VCaP (cell line): ENCODE results near the gene HOXB8.

Source experiments
- H3K27ac ChIP-seq: fragments of 450-650 bp; 2 replicates; pipeline ENCODE4 v1.5.1; 2017
- CTCF ChIP-seq: fragments of 450-650 bp; conservative IDR thresholded peaks from 2 replicates; pipeline ENCODE4 v1.5.1; 2017; ENCODE audit warnings: mild to moderate bottlenecking, moderate library complexity

The HOXB8 gene

GRCh38 chr17:48574505-48575065 is 40.5 kb downstream of the HOXB8 start:
- H3K27ac ChIP-seq: no peak overlapping the region
- no peak for TF ChIP-seq CTCF

GRCh38 chr17:48571826-48572417 is 43.2 kb downstream of the HOXB8 start:
- TF ChIP-seq CTCF: no peak
- H3K27ac ChIP-seq: no peak overlapping the region

GRCh38 chr17:48571024-48571818 is 43.9 kb downstream of the HOXB8 start:
- TF ChIP-seq CTCF: no peak
- H3K27ac ChIP-seq: no peak overlapping the region

GRCh38 chr17:48570325-48571023 is 44.6 kb downstream of the HOXB8 start:
- no peak for TF ChIP-seq CTCF
- H3K27ac ChIP-seq: no peak overlapping the region

GRCh38 chr17:48569674-48570324 is 45.3 kb downstream of the HOXB8 start:
- TF ChIP-seq CTCF: no peak
- H3K27ac ChIP-seq: no peak overlapping the region

GRCh38 chr17:48569240-48569582 is 45.9 kb downstream of the HOXB8 start:
- H3K27ac ChIP-seq: no peak overlapping the region
- TF ChIP-seq CTCF: no peak
